HCT116 (cell line): Measurements from ENCODE around the gene FBH1. TPM values are rescaled to one million over a fixed set of nuclear protein-coding genes. Genes with fewer than 3 reads are reported as not detected.

ENCODE experiments used
- ATAC-seq: fragments of 200-7000 bp; cut with Tn5 transposase; 2 replicates; pipeline ENCODE4 v1.9.1; 2020; ENCODE audit warnings: mild to moderate bottlenecking, moderate library complexity
- BruUV-seq: library from RNA; stranded (reverse); fragments of 400-500 nt; replicated peaks from 2 replicates; lab custom pipeline; 2021; lab: Mats Ljungman, UMichigan
- CTCF ChIA-PET: fragments of 300-600 bp; sonication (Branson Sonifier 250); formaldehyde crosslinking; loops from one replicate; lab custom pipeline; 2021; ENCODE audit warnings: antibody characterized with exemption; lab: Charles Lee
- POLR2A ChIA-PET: fragments of 300-600, 350-600 bp; sonication (Branson Sonifier 250); formaldehyde crosslinking; loops from one replicate; lab custom pipeline; 2021; ENCODE audit warnings: antibody characterized with exemption; lab: Charles Lee
- RAD21 ChIA-PET, 2 experiments: fragments of 300-600 bp; sonication (Branson Sonifier 250); formaldehyde crosslinking; loops; one replicate each; lab custom pipeline; 2023; ENCODE audit warnings: low total read pairs in 2 of 2; ENCODE audit not compliant: uncharacterized antibody in 2 of 2, unreplicated experiment in 2 of 2, low non-redundant PET in 1 of 2; lab: Charles Lee
- DNase-seq: peaks from one replicate; pipeline ENCODE4 v3.0.0-alpha.2; 2010; ENCODE audit warnings: low read depth, low spot score
- H2AFZ ChIP-seq: fragments of 200-600 bp; shearing (Covaris generic), sonication (generic); 2 replicates; pipeline ENCODE4 v1.6.1; 2017; ENCODE audit warnings: low read depth, mixed run types, mixed read lengths, antibody characterized with exemption, low read length; ENCODE audit not compliant: poor library complexity, severe bottlenecking
- H3K27ac ChIP-seq: 2 replicates; pipeline ENCODE4 v1.5.1; 2012; ENCODE audit warnings: low read depth, low read length
- H3K27me3 ChIP-seq: fragments of 200-600 bp; sonication (generic); 2 replicates; pipeline ENCODE4 v1.6.1; 2016; ENCODE audit warnings: mixed run types, low read length, mixed read lengths; ENCODE audit not compliant: insufficient read depth
- H3K36me3 ChIP-seq, 2 experiments: fragments of 200-500 bp in 1 of 2; fragments of 200-600 bp in 1 of 2; sonication (Bioruptor generic) in 1 of 2; sonication (generic) in 1 of 2; 2 replicates each; pipeline versions ENCODE4 v1.5.1 to v1.6.1; 2014 to 2016; ENCODE audit warnings: low read length in 2 of 2, inconsistent platforms in 1 of 2, mixed read lengths in 1 of 2, mixed run types in 1 of 2; ENCODE audit not compliant: insufficient read depth in 2 of 2, control insufficient read depth in 1 of 2
- H3K4me1 ChIP-seq, 2 experiments: fragments of 200-600 bp in 1 of 2; sonication (generic) in 1 of 2; 2 replicates each; pipeline versions ENCODE4 v1.5.1 to v1.6.1; 2012 to 2017; ENCODE audit warnings: low read length in 2 of 2, inconsistent platforms in 1 of 2, mild to moderate bottlenecking in 1 of 2, mixed read lengths in 1 of 2, mixed run types in 1 of 2, moderate library complexity in 1 of 2; ENCODE audit not compliant: insufficient read depth in 2 of 2, control insufficient read depth in 1 of 2
- H3K4me2 ChIP-seq: fragments of 200-600 bp; sonication (generic); 2 replicates; pipeline ENCODE4 v1.6.1; 2017; ENCODE audit warnings: mixed run types, low read length, mixed read lengths
- H3K4me3 ChIP-seq, 2 experiments: fragments of 200-600 bp in 1 of 2; sonication (generic) in 1 of 2; replicated peaks in 1 of 2; 2 replicates each; pipeline ENCODE4 v1.5.1; 2011 to 2016; ENCODE audit warnings: low read length in 2 of 2, control low read depth in 1 of 2, low read depth in 1 of 2, mild to moderate bottlenecking in 1 of 2, mixed read lengths in 1 of 2, mixed run types in 1 of 2
- H3K79me2 ChIP-seq: fragments of 200-600 bp; sonication (generic); 2 replicates; pipeline ENCODE4 v1.6.1; 2017; ENCODE audit warnings: mild to moderate bottlenecking, mixed run types, low read length, moderate library complexity, mixed read lengths; ENCODE audit not compliant: insufficient read depth
- H3K9ac ChIP-seq: fragments of 200-600 bp; sonication (generic); 2 replicates; pipeline ENCODE4 v1.6.1; 2016; ENCODE audit warnings: low read length, mixed read lengths
- H3K9me2 ChIP-seq: fragments of 200-600 bp; sonication (generic), shearing (Covaris generic); 2 replicates; pipeline ENCODE4 v1.6.1; 2017; ENCODE audit warnings: mixed run types, mild to moderate bottlenecking, moderate library complexity; ENCODE audit not compliant: insufficient read depth
- H3K9me3 ChIP-seq, 2 experiments: fragments of 200-500 bp in 1 of 2; fragments of 200-600 bp in 1 of 2; sonication (Bioruptor generic) in 1 of 2; sonication (generic) in 1 of 2; 2 replicates each; pipeline ENCODE4 v1.6.1; 2014 to 2017; ENCODE audit warnings: low read length in 2 of 2, mixed read lengths in 2 of 2, inconsistent platforms in 1 of 2, low read depth in 1 of 2, mild to moderate bottlenecking in 1 of 2, mixed run types in 1 of 2, moderate library complexity in 1 of 2; ENCODE audit not compliant: control insufficient read depth in 1 of 2, insufficient read depth in 1 of 2
- H4K20me1 ChIP-seq: fragments of 200-600 bp; sonication (generic), shearing (Covaris generic); 2 replicates; pipeline ENCODE4 v1.6.1; 2017; ENCODE audit warnings: mixed run types, mild to moderate bottlenecking, moderate library complexity; ENCODE audit not compliant: insufficient read depth
- CBX3 ChIP-seq: IDR thresholded peaks from 2 replicates; pipeline ENCODE4 v1.6.1; 2012; ENCODE audit warnings: low read depth
- SIN3A ChIP-seq: IDR thresholded peaks from 2 replicates; pipeline ENCODE4 v1.6.1; 2012; ENCODE audit warnings: low read depth
- SRF ChIP-seq: IDR thresholded peaks from 2 replicates; pipeline ENCODE4 v1.6.1; 2012; ENCODE audit warnings: low read depth
- TCF7L2 ChIP-seq: IDR thresholded peaks from 2 replicates; pipeline ENCODE4 v1.7.0; 2011; ENCODE audit warnings: borderline replicate concordance, inconsistent platforms; ENCODE audit not compliant: insufficient read depth, insufficient read length; ENCODE audit errors: extremely low read depth
- ZNF274 ChIP-seq: fragments of 200-500 bp; sonication (Bioruptor generic); IDR thresholded peaks from 2 replicates; pipeline ENCODE4 v1.6.1; 2014; ENCODE audit warnings: mild to moderate bottlenecking, low read depth, low read length, inconsistent platforms
- intact Hi-C: fragments of 100-400 bp; cut with micrococcal nuclease; formaldehyde crosslinking; loops from 2 replicates; pipeline ENCODE4 v1.10.0; 2022
- total RNA-seq: library from RNA; stranded (reverse); gene quantifications from one replicate; pipeline ENCODE4 v1.2.1, GENCODE V29; 2021; ENCODE audit not compliant: unreplicated experiment
- TF ChIP-seq, protein P1 (sequence below), 3 experiments: fragments of 200-600 bp in 1 of 3; sonication (generic) in 1 of 3; IDR thresholded peaks in 2 of 3; conservative IDR thresholded peaks in 1 of 3; 2 replicates each; pipeline ENCODE4 v1.5.1; 2012 to 2017; ENCODE audit warnings: low read depth in 2 of 3, low read length in 2 of 3, antibody characterized with exemption in 1 of 3, borderline replicate concordance in 1 of 3, control low read depth in 1 of 3, mild to moderate bottlenecking in 1 of 3, mixed read lengths in 1 of 3, mixed run types in 1 of 3, moderate library complexity in 1 of 3; ENCODE audit not compliant: insufficient read depth in 1 of 3
- TF ChIP-seq, protein P2 (sequence below): IDR thresholded peaks from 2 replicates; pipeline ENCODE4 v1.6.1; 2011; ENCODE audit warnings: mild to moderate bottlenecking, low read length, moderate library complexity; ENCODE audit not compliant: insufficient replicate concordance; ENCODE audit errors: extremely low read depth

Gene FBH1
- total RNA-seq, 1 experiment from 2014 or later = 70.2 TPM

DNA sequence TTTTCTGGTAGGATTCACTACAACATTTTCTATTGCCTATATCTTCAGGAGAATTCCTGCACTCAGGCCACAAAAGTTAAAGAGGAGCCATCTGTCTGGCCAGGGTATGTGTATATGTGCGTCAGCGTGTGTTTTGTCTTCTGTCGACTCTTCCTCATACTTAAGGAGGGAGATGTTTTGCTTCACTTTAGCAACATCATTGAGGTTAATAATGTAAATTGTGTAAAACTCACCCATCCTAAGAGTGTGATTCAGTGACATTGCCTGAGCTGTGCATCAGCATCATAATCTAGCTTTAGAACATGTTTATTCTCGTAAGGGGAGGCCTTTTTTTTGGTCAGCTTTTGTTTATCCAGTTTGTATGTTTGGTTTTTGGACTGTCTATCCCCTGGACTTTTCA, 23.7 kb downstream of the FBH1 start:
- POLR2A ChIA-PET = no interaction called here
- H3K36me3 ChIP-seq = peaks cover 49 to 75% of the 10 kb centered on the region in 2 experiments

DNA sequence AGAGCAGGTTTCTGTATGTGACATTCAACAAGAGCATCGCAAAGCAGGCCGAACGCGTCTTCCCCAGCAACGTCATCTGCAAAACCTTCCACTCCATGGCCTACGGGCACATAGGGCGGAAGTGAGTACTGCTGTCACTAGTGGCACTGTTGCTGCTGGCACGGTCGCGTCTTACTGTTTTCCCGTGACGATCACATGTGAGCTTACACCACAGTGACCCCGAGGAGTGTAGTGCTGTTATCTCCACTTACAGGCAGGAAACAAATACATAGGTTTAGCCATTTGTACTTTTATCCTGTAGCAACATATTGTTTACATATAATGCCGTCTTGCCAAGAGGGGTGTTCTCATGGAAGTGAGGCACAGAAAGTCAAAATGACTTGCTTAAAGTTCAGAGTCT, 25.4 kb downstream of the FBH1 start:
- intact Hi-C loops = no loop called here
- H3K9me2 ChIP-seq = no peaks in the 10 kb centered on the region
- RAD21 ChIA-PET = no interaction called here
- H3K27ac ChIP-seq = no peak overlapping the region
- H3K79me2 ChIP-seq = no peaks in the 10 kb centered on the region
- BruUV-seq = no TSS peak
- no peak overlapping the region for H3K4me3 ChIP-seq
- H3K9me3 ChIP-seq = no peaks in the 10 kb centered on the region
- H4K20me1 ChIP-seq = no peaks in the 10 kb centered on the region
- H3K36me3 ChIP-seq = peaks cover 58 to 64% of the 10 kb centered on the region in 2 experiments
- POLR2A ChIA-PET = no interaction called here
- no peak for DNase-seq
- H3K27me3 ChIP-seq = no peaks in the 10 kb centered on the region
- H3K4me2 ChIP-seq = no peak overlapping the region
- CTCF ChIA-PET = no interaction called here
- H3K9ac ChIP-seq = no peak overlapping the region
- no peak for ATAC-seq
- TF ChIP-seq, protein P1, sequence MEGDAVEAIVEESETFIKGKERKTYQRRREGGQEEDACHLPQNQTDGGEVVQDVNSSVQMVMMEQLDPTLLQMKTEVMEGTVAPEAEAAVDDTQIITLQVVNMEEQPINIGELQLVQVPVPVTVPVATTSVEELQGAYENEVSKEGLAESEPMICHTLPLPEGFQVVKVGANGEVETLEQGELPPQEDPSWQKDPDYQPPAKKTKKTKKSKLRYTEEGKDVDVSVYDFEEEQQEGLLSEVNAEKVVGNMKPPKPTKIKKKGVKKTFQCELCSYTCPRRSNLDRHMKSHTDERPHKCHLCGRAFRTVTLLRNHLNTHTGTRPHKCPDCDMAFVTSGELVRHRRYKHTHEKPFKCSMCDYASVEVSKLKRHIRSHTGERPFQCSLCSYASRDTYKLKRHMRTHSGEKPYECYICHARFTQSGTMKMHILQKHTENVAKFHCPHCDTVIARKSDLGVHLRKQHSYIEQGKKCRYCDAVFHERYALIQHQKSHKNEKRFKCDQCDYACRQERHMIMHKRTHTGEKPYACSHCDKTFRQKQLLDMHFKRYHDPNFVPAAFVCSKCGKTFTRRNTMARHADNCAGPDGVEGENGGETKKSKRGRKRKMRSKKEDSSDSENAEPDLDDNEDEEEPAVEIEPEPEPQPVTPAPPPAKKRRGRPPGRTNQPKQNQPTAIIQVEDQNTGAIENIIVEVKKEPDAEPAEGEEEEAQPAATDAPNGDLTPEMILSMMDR (IDR thresholded peaks at IDR 0.05 in 2 of 3, conservative IDR thresholded peaks at IDR 0.05 in 1 of 3; ENCODE audit: borderline replicate concordance in 1 of 3, insufficient read depth in 1 of 3, low read depth in 2 of 3, low read length in 2 of 3) = no peak
- TF ChIP-seq TCF7L2 = no peak
- H2AFZ ChIP-seq = no peak overlapping the region
- H3K4me1 ChIP-seq = no peaks in the 10 kb centered on the region

More for the DNA sequence above, 23.7 kb downstream of the FBH1 start:
- no peaks in the 10 kb centered on the region for H3K27me3 ChIP-seq
- H3K27ac ChIP-seq = no peak overlapping the region
- H3K9me3 ChIP-seq = no peaks in the 10 kb centered on the region
- no peaks in the 10 kb centered on the region for H3K4me1 ChIP-seq
- intact Hi-C loops = no loop called here
- CTCF ChIA-PET = no interaction called here
- H3K9me2 ChIP-seq = no peaks in the 10 kb centered on the region
- no peak for DNase-seq
- BruUV-seq = no TSS peak
- ATAC-seq = no peak
- TF ChIP-seq SIN3A = no peak
- TF ChIP-seq ZNF274 = no peak
- TF ChIP-seq, protein P2, sequence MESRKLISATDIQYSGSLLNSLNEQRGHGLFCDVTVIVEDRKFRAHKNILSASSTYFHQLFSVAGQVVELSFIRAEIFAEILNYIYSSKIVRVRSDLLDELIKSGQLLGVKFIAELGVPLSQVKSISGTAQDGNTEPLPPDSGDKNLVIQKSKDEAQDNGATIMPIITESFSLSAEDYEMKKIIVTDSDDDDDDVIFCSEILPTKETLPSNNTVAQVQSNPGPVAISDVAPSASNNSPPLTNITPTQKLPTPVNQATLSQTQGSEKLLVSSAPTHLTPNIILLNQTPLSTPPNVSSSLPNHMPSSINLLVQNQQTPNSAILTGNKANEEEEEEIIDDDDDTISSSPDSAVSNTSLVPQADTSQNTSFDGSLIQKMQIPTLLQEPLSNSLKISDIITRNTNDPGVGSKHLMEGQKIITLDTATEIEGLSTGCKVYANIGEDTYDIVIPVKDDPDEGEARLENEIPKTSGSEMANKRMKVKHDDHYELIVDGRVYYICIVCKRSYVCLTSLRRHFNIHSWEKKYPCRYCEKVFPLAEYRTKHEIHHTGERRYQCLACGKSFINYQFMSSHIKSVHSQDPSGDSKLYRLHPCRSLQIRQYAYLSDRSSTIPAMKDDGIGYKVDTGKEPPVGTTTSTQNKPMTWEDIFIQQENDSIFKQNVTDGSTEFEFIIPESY = no peak
- no peak for TF ChIP-seq CBX3
- no peak for TF ChIP-seq SRF
- H3K9ac ChIP-seq = no peak overlapping the region
- H2AFZ ChIP-seq = no peak overlapping the region
- no peaks in the 10 kb centered on the region for H3K79me2 ChIP-seq
- H4K20me1 ChIP-seq = no peaks in the 10 kb centered on the region
- RAD21 ChIA-PET = no interaction called here
- H3K4me3 ChIP-seq = no peak overlapping the region
- no peak overlapping the region for H3K4me2 ChIP-seq
